HG03469 (cell line): ENCODE data around the gene LHPP.

Source experiments
- ATAC-seq: cut with Tn5 transposase; IDR thresholded peaks from one replicate; pipeline ENCODE4 v1.9.1; 2021; ENCODE audit warnings: mild to moderate bottlenecking, moderate library complexity, moderate number of reproducible peaks; ENCODE audit not compliant: unreplicated experiment

Gene LHPP

DNA sequence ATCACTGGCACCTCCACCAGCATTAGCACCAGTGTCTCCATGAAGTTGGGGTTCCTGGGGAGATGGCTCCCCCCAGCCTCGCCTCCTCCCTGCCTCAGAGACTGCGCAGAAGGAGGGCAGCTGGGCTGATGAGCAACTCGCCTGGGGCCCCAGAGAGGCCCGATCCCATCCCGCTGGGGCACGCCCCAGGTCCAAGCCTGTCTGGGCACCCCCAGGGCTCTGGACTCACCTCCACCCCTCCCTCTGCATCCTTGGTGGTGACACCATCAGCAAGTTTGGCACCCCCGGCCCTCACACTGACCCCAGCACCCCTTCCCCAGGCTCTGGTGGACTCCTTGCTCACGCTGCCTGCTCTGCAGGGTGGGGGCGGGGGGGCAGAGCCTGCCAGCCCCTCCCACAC, 89.5 kb downstream of the LHPP start:
- no peak for ATAC-seq

DNA sequence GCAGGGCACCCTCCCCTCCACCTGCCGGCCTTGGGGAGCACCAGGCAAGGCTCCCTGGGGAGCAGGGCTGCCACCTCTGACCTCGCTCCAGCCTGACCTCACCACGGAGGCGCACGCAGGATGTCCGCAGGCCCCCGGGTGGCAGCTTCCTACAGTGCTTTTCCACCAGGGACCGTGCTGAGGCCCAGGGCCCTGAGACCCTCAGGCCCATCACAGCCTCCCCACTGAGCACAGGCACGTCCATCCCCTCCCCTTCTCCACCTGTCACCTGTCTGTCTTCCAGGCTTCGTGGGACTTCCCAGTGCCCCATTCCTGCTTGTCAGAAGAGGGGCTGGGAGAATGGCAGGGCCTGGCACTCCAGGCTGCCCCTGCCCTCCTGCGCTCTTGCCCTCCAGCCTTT, 90.1 kb downstream of the LHPP start:
- ATAC-seq, result no peak

DNA sequence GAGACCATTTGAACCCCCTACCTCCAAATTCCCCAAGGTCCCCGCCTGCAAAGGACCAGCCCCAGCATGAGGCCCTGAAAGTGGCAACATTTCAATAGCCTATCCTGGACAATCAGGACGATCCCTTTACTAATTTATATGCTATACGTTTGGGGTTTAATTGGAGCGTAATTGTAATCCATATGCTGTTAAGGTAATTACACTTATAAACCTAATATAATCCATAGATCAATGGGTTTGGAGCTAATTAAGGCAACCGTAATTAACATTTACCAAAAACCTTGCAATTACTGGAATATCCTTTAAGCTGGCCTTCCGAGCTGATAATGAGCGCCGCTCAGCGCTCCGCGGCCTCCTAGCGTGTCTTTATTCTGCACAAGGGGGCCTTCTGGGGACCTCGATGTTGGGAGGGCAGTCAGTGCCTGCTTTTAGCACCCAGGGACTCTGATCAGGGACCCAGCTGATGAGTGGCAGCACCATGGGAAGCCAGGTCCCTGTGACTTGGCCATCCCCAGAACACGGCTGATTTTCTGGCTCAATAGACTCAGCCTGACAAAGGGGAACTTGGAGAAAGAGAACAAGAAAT, 91.2 kb downstream of the LHPP start:
- ATAC-seq, result no peak

DNA sequence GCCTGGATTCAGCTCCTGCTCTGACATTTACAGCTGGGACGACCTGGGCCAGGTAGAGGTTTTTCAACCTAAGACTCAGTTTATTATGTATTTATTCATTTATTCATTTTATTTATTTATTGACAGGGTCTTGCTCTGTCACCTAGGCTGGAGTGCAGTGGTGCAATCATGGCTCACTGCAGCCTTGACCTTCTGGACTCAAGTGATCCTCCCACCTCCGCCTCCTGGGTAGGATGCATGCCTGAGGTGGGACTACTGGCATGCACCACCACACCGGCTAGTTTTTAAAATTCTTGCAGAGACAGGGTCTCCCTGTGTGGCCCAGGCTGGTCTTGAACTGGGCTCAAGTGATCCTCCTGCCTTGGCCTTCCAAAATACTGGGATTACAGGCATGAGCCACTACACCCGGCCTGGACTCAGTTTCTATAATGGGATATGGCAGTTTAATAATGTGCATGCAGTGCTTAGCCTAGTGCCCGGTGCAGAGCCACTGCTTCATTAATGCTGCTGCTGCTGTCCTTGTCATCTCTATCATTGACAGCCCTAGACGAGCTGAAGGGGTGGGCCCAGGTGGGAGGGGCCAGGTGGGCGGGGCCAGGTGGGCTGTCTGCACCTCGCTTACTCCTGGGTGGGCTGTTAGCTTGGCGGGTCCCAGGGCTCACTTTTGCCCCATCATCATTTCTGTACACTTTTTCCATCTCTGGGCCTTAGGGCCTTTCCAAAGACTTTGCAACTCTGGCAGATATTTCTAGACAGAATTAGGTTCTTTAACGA, 92.6 kb downstream of the LHPP start:
- ATAC-seq, result no peak

DNA sequence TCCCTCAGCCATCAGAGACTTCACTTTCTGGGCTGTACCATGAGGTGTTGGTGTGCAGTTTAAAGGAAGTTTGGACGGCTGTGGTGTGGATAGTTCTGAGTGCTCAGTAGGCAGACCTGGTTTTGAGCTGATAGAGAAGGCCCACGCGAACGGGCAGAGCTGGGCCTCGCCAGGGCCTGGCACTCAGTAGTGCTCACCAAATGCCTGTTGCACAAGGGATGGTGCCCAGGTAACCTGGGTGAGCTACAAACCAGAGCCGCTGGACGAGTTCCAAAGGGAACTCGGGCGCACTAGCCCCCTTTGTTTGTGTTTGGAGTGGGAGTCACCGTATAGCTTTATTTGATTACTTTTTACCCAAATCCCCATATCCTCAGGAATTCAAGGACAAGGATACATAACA, 95.5 kb downstream of the LHPP start:
- no peak for ATAC-seq

DNA sequence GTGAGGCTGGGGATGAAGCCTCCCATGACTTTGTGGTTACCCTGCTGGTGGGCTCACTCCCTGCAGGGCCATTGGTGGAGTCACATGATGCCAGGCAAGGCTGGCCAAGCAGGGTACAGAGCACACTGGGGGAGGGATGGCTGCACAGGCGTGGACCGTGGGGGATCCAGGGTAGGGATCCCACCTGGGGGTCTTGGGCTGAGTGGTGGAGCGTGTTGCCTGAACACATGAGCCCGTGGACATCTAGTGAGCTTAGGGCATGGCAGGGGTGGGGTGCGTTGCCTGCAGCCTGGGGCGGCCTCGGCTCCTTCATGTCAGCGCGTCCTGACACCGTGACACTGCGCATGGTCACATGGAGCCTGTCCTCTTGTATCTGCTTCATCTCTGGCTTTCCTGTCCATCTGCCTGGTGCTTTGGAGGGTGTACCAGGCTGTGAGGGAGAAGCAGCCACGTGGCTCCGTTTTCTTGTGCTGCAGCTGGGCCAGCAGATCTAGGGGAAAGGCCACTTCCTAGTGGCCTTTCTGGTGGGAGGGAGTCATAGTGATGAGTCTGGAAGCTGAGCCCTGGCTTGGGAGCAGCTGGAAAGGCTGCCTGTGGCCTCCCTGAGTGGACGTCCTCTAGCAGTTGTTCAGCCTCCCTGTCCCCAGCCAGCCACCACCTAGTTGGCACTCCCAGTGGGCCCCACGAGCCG, 96.2 kb downstream of the LHPP start:
- ATAC-seq, result no peak

DNA sequence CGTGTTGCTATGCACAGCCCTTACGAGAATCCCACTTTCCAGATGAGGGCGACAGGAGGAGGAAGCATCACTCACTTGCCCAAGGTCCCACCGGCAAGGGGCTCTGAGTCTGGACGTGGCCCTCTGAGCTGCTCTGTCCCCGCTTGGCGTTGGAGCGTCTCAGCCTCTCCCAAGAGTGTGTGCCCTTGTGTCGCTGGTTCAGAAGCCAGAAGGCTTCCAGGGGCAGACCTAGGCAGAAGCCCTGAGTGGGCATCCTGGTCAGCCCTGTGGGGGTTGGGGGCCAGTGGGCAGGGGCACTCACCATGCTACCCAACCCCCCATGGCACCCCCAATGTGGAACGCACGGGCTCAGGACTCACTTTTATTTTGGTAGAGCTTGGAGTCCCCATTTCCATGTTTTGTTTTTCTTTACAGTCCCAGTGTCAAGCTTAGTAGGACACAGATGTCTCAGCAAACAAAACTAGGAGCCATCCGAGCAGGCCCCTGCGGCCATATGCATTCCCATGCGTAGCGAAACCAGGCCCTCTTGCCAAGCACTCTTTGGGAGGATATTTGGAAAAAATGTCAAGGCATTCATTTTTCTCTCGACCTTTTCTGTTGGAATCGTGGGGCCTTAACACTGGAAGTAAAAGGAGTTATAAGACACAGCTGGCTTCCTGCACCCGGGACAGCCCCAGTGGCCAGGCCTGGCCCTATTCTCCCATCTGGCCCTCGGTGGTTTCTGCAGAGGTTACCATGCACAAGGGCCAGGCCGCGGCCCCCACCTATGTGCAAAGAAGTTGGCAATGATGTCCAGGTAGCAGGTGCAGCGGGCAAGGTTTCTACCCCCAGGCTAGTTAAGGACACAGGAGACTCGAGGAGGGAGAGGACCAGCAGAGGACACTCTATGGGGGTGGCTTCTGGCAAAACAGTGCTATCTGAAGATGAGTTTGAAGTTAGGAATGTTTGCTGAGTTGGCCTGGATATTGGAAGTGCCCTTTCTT, 97.0 kb downstream of the LHPP start:
- ATAC-seq, result no peak

DNA sequence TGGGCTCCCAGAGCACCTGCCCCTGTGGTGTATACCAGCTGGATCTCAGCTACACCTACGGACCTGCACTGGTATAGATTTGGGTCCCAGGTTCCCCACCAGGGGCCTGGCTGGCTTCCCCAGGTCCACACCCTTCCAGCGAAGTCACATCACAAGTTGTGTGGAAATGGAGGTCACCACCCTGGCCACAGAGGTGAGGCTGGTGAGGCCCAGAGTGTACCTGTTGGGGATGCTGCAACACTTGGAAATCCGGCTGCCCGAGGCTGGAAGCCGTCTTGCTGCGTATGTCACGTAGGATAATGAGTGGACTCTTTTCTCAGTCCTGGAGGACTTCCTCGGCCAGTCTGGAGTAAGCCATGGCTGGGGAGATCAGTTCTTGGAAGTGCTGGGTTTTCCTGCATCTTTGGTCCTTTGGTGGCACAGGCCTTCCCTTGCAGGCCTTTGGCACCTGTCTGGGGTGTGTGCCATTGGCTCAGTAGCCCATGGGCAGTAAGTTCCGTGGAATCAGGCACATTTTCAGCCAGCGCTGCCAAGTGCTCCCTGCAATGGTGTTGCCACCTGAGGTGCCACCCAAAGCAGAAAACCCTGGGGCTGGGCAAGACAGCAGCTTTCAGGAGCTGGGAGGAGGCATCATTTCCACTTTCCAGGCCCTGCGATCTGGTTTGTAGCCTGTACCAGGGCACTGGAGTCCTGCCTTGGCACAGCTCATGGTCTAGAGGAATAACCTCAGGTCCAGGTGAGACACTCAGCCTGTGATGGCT, 97.9 kb downstream of the LHPP start:
- no peak for ATAC-seq

DNA sequence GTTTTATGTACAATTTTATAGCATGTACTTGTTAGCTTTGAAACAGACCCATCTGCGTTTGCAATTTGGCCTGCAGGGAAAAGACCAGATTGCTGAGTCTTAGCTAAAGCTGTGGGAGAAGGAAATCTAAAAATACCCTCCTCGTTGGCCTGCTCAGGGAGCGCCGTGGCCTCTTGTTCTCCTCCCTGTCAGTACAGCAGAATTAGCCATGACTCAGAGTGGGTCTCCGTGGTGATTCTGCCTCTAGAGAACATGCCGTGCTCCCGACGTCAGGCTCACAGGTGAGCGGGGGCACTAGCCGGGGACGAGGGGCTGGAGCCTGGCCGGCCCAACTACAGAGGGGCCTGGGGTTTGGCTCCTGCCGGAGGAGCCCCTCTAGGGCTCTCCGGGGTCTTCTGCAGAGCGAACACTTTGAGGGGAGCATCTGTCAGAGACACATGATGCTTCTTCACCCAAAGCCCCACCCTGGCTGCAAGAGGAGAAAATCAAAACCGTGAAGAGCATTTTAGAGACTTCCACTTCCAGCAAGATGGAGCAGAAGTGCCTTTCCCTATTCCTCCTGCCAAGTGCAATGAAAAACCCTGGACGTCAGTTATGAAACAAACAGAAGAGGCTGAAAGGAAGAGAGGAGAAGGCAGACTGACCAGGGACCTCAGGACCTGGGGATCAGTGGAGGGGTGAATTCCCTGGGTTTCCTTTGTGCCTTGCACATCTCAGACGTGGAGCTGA, 98.9 kb downstream of the LHPP start:
- no peak for ATAC-seq

DNA sequence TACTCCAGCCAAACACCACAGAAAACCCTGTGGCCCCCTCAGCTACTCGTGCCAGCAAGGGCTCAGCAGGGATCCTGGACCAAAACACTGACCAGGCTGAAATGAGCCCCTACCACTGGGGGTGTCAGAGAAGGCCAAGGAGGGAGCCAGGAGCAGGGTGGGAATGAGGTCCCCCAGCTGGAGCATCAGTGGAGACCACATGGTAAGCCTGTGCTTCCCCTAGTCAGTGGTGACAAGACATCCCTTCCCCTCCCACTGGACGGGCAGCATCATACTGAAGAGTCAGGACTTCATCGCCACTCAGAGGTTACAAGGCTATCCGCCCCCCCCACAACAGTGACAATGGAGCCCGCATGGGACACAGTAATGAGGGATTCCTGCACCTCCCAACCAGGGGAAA, 99.6 kb downstream of the LHPP start:
- no peak for ATAC-seq

DNA sequence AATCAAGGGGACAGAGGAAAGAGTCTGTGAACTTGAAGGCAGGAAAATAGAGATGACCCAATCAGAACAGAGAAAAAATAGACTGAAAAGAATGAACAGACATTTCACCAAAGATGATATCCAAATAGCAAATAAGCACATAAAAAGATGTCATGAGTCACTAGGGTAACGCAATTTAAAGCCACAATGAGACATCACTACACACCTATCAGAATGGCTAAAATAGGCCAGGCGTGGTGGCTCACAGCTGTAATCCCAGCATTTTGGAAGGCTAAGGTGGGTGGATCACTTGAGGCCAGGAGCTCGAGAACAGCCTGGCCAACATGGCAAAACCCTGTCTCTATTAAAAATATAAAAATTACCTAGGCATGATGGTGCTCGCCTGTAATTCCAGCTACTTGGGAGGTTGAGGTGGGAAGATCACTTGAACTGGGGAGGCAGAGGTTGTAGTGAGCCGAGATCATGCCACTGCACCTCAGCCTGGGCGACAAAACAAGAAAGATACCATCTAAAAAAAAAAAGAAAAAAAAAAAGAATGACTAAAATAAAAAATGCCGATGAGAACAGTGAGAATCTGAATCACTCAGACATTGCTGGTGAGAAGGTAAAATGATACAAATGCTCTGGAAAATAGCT, 100.9 kb downstream of the LHPP start:
- ATAC-seq, result no peak

DNA sequence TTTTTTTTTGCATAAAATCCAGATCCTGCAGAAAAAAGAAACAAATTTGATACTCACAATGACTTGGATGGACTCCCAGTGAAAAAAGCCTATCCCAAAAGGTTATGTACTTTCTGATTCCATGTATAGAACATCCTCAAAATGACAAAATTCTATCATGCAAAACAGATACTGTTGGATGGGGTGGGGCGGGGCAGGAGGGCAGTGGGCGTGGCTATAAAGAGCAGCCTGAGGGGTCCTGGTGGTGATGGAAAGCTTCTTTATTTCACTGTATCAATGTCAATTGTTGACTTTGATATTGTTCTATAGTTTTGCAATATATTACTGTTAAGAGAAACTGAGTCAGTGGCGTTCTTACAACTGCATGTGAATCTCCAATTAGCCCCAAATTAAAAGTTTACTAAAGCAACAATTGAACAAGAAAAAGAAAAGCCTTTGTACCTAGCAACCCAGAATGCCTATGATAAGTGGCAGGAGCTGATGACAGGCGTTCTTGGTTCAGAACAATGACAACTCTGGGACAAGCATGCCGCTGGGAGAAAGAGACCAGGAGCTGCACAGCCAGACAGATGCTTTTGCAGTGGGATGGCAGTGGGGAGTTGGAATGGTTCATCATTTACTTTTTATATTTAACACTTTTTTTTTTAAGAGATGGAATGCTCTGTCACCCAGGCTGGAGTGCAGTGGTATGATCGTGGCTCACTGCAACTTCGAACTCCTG, 101.9 kb downstream of the LHPP start:
- no peak for ATAC-seq

DNA sequence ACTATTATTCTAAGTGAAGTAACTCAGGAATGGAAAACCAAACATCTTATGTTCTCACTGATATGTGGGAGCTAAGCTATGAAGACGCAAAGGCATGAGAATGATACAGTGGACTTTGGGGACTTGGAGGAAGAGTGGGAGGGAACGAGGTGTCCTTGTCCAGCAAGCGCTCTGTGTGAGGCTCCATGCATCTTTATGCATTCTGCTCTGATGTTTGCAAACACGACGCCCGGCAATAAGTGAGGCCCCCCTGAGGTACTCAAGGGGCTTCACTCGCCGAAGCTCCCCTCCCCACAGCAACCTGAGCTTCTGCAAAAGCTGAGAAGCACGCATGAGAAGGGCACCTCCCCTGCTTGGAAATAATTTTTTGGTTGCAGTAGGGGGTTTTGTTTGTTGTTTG, 103.3 kb downstream of the LHPP start:
- ATAC-seq, result no peak

DNA sequence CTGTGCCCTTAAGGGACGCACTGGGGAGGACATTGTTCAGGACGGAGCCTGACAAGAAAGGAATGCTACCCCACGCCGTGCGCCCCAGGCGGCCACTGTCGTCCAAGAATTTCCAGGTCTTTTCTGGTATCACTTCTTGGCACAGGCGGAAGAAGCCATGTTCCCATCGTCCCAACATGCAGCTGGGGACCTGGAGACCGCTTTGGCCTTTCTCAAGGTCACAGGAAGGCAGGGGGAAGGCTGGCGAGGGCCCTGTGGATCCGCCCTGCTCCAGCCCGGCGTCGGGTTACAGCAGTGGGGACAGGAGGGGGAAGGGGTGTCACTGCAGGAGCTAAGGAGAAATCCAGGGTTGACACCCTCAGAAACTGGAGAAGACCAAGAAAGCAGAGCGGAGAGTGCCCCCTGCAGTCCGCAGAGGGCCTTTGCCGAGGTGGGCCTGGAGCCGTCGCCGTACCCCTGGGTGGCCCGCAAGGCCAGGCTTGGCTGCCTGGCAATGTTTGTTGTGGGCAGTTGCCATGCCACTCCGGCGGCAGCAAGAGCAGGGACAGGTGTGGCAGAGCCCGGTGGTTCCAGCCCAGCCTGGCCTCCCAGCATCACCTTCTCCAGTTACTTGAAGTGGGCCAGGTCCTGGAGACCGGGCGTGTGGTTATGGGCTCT, 104.1 kb downstream of the LHPP start:
- ATAC-seq, result no peak

DNA sequence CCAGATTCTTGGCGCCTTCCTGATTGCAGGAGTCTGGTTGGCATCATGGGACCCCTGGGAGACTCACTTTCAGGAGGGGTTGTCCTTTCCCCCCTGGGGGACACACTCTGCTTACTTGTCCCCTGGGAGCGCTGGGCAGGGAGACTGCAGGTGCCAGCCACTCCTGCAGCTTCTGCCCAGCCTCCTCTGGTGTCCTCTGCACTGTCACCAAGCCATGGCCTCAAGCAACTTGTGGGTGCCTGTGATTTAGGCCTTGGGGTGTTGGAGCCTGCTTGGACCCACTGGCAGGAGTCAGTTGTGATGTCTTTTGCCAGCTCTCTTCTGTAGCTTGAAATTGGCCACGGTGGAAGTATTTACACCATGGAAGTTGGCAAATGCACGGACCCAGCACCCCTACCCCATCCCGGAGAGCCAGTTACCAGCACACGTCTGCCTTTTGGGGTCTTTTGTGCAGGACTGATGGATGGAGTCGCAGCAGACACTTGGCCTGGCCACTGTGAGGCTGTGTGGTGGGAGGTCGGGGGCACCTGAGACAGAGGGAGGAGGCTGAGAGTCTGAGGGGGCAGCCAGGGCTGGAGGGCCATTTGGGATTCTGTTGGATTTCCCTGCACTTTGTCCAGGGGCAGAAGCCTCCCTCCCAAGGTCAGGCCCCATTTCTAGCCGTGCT, 104.7 kb downstream of the LHPP start:
- no peak for ATAC-seq

DNA sequence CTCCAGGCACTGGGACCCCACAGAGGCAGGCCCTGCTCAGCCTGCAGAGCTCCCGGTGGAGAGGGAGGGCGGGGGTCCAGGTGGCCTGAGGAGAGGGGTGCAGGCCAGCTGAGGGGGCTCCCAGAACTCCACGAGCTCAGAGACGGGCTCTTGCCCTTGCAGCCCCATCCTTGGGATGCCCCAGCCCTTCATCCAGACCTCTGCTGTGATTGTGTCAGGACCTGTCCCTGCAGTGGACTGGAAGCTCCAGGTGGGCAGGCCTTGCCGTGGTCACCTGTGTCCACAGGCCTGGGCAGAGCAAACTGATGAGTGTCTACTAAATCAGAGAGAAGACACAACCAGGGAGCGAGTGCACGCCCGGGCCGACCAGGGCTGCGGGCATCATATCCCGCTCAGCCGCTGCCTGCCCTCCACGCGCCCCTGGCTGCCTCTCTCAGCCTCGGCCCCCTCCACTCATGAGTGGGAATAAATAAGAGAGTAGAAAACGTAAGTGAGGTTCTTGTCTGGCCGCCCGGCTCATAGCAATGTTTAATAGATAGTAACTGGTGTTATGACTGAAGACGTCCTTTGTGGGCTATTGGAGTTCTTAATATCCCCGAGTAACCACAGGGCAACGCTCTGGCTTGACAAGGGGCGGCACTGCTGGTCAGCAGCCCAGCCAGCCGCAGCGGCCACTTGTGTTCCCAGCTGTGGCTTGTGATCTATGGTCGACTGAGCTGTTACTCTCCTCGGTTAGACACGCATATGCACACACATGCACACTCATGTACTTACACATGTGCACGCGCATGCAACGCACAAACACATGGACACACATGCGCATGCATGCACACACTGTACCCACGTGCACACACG, 105.6 kb downstream of the LHPP start:
- ATAC-seq, result no peak

DNA sequence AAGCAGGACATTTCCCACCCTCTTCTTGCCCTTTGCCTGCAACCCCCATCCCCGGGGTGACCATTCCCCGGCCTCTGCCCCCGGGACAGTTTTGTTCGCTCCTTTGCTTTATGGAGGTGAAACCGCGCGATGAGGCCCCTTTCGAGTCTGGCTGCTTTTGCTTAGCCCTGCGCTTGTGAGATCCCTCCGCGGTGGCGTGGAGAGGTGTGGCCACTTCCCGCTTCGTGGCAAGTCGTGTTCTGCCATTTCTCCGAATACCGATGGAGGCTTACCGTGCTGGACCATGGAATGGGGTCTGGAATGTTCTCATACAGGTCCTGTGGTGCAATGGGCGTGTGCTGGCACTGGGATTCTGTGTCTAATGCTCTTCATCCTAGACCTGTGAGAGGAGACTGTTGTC, 106.7 kb downstream of the LHPP start:
- ATAC-seq, result no peak
